H9 (cell line): Measurements from ENCODE around the gene AMIGO3. TPM values are rescaled to one million over a fixed set of nuclear protein-coding genes. Genes with fewer than 3 reads are reported as not detected.

Experiments used
- DNase-seq: peaks from one replicate; pipeline ENCODE4 v3.0.0-alpha.2; 2017
- H2AFZ ChIP-seq: one replicate; pipeline ENCODE4 v1.6.1; 2013; ENCODE audit warnings: mild to moderate bottlenecking, low read length, control low read depth, moderate library complexity
- H2AK5ac ChIP-seq: 2 replicates; pipeline ENCODE4 v1.6.1; 2013; ENCODE audit warnings: low read length, control low read depth, mixed read lengths; ENCODE audit not compliant: insufficient read length
- H2BK120ac ChIP-seq: one replicate; pipeline ENCODE4 v1.6.1; 2013; ENCODE audit warnings: low read depth, mild to moderate bottlenecking, low read length, control low read depth, inconsistent platforms; ENCODE audit not compliant: poor library complexity, severe bottlenecking
- H2BK12ac ChIP-seq: 2 replicates; pipeline ENCODE4 v1.6.1; 2013; ENCODE audit warnings: low read length, control low read depth, mixed read lengths, low read depth; ENCODE audit not compliant: insufficient read length
- H2BK15ac ChIP-seq: 2 replicates; pipeline ENCODE4 v1.6.1; 2013; ENCODE audit warnings: low read depth, low read length, control low read depth
- H2BK20ac ChIP-seq: one replicate; pipeline ENCODE4 v1.6.1; 2013; ENCODE audit warnings: low read depth, mild to moderate bottlenecking, low read length, control low read depth, inconsistent platforms; ENCODE audit not compliant: poor library complexity, severe bottlenecking
- H2BK5ac ChIP-seq: 2 replicates; pipeline ENCODE4 v1.6.1; 2013; ENCODE audit warnings: low read length, control low read depth, mixed read lengths; ENCODE audit not compliant: insufficient read length
- H3K14ac ChIP-seq: 2 replicates; pipeline ENCODE4 v1.6.1; 2013; ENCODE audit warnings: low read length, control low read depth; ENCODE audit not compliant: insufficient read depth
- H3K18ac ChIP-seq: 2 replicates; pipeline ENCODE4 v1.6.1; 2013; ENCODE audit warnings: low read depth, mild to moderate bottlenecking, mixed read lengths, low read length, control low read depth; ENCODE audit not compliant: insufficient read length
- H3K23ac ChIP-seq: 2 replicates; pipeline ENCODE4 v1.6.1; 2013; ENCODE audit warnings: low read length, control low read depth, mixed read lengths, low read depth; ENCODE audit not compliant: insufficient read length
- H3K23me2 ChIP-seq: 2 replicates; pipeline ENCODE4 v1.6.1; 2013; ENCODE audit warnings: low read depth, mild to moderate bottlenecking, mixed read lengths, low read length, control low read depth; ENCODE audit not compliant: insufficient read length, poor library complexity, severe bottlenecking
- H3K27ac ChIP-seq: 2 replicates; pipeline ENCODE4 v1.5.1; 2013; ENCODE audit warnings: low read length, control low read depth, mixed read lengths, low read depth; ENCODE audit not compliant: insufficient read length
- H3K27me3 ChIP-seq: 2 replicates; pipeline ENCODE4 v1.6.1; 2013; ENCODE audit warnings: low read length, control low read depth, inconsistent platforms; ENCODE audit not compliant: insufficient read depth
- H3K4ac ChIP-seq: 2 replicates; pipeline ENCODE4 v1.6.1; 2013; ENCODE audit warnings: low read depth, mild to moderate bottlenecking, control low read depth, inconsistent platforms, low read length, moderate library complexity
- H3K4me1 ChIP-seq: 2 replicates; pipeline ENCODE4 v1.6.1; 2013; ENCODE audit warnings: low read length, control low read depth, inconsistent platforms; ENCODE audit not compliant: insufficient read depth
- H3K4me2 ChIP-seq: 2 replicates; pipeline ENCODE4 v1.6.1; 2013; ENCODE audit warnings: low read length, control low read depth, mixed read lengths; ENCODE audit not compliant: insufficient read length, insufficient read depth
- H3K56ac ChIP-seq: 2 replicates; pipeline ENCODE4 v1.6.1; 2013; ENCODE audit warnings: low read depth, mild to moderate bottlenecking, mixed read lengths, low read length, control low read depth; ENCODE audit not compliant: insufficient read length
- H3K79me1 ChIP-seq: 2 replicates; pipeline ENCODE4 v1.6.1; 2013; ENCODE audit warnings: low read depth, mild to moderate bottlenecking, moderate library complexity, low read length, control low read depth, inconsistent platforms; ENCODE audit not compliant: insufficient read depth, poor library complexity, severe bottlenecking
- H3K79me2 ChIP-seq: 2 replicates; pipeline ENCODE4 v1.6.1; 2013; ENCODE audit warnings: low read length, control low read depth, inconsistent platforms; ENCODE audit not compliant: insufficient read depth
- H3K9ac ChIP-seq: 2 replicates; pipeline ENCODE4 v1.6.1; 2013; ENCODE audit warnings: low read length, control low read depth, mixed read lengths; ENCODE audit not compliant: insufficient read length; ENCODE audit errors: extremely low read depth
- H3K9me3 ChIP-seq: one replicate; pipeline ENCODE4 v1.6.1; 2013; ENCODE audit warnings: low read depth, low read length, inconsistent platforms; ENCODE audit not compliant: control insufficient read depth
- H3T11ph ChIP-seq: one replicate; pipeline ENCODE4 v1.6.1; 2013; ENCODE audit warnings: mild to moderate bottlenecking, low read length, control low read depth, inconsistent platforms
- H4K20me1 ChIP-seq: one replicate; pipeline ENCODE4 v1.6.1; 2013; ENCODE audit not compliant: control insufficient read depth, insufficient read length, insufficient read depth
- H4K5ac ChIP-seq: 2 replicates; pipeline ENCODE4 v1.6.1; 2013; ENCODE audit warnings: low read depth, mild to moderate bottlenecking, mixed read lengths, low read length, control low read depth; ENCODE audit not compliant: insufficient read length
- H4K8ac ChIP-seq: replicated peaks from 2 replicates; pipeline ENCODE4 v1.6.1; 2013; ENCODE audit warnings: low read length, control low read depth, mixed read lengths, low read depth; ENCODE audit not compliant: insufficient read length
- H4K91ac ChIP-seq: 2 replicates; pipeline ENCODE4 v1.6.1; 2013; ENCODE audit warnings: low read depth, mild to moderate bottlenecking, moderate library complexity, mixed read lengths, low read length, control low read depth; ENCODE audit not compliant: insufficient read length
- H3K27ac Mint-ChIP-seq, 3 experiments: 2 replicates in 2 of 3; 3 replicates in 1 of 3; pipeline ENCODE4 v1.8.0; 2020 to 2021; ENCODE audit warnings: mixed read lengths in 3 of 3, mild to moderate bottlenecking in 1 of 3, moderate library complexity in 1 of 3
- H3K27me3 Mint-ChIP-seq: 2 replicates; pipeline ENCODE4 v1.8.0; 2021; ENCODE audit warnings: low read depth, mild to moderate bottlenecking, moderate library complexity, mixed read lengths
- H3K36me3 Mint-ChIP-seq, 3 experiments: 2 replicates in 2 of 3; 3 replicates in 1 of 3; pipeline ENCODE4 v1.8.0; 2020 to 2021; ENCODE audit warnings: low read depth in 3 of 3, mixed read lengths in 3 of 3; ENCODE audit not compliant: insufficient read depth in 1 of 3
- H3K4me1 Mint-ChIP-seq, 2 experiments: 2 replicates each; pipeline ENCODE4 v1.8.0; 2020; ENCODE audit warnings: mixed read lengths in 2 of 2
- H3K4me3 Mint-ChIP-seq, 2 experiments: 2 replicates in 1 of 2; 3 replicates in 1 of 2; pipeline ENCODE4 v1.8.0; 2020 to 2021; ENCODE audit warnings: mild to moderate bottlenecking in 2 of 2, mixed read lengths in 2 of 2, moderate library complexity in 1 of 2
- H3K9me3 Mint-ChIP-seq, 2 experiments: 2 replicates in 1 of 2; 3 replicates in 1 of 2; pipeline ENCODE4 v1.8.0; 2020; ENCODE audit warnings: mild to moderate bottlenecking in 2 of 2, mixed read lengths in 2 of 2, moderate library complexity in 1 of 2
- WGBS: extraction: QIAGEN DNeasy Blood & Tissue Kit; methylation state at CpG from one replicate; pipeline ENCODE4 v1.1.7; 2013; ENCODE audit warnings: missing lambda C conversion rate, low lambda C conversion rate, mixed read lengths; ENCODE audit not compliant: insufficient read length; ENCODE audit errors: extremely low coverage; 5-methylcytosine and 5-hydroxymethylcytosine counted together
- total RNA-seq: library from RNA; stranded (reverse); gene quantifications from 2 replicates; pipeline ENCODE4 v1.2.1, GENCODE V29; 2021
- TF ChIP-seq, protein P1 (sequence below): fragments of 200-600 bp; sonication (generic); conservative IDR thresholded peaks from 3 replicates; pipeline ENCODE4 v1.8.0; 2021; ENCODE audit warnings: antibody characterized with exemption, mild to moderate bottlenecking

The AMIGO3 gene
- total RNA-seq, 1 experiment from 2014 or later = 3.8 TPM

- no peak overlapping the region for H3K56ac ChIP-seq
- no peaks in the 10 kb centered on the region for H3K79me1 ChIP-seq
- H3K36me3 Mint-ChIP-seq = peaks cover 0 to 17% (median 17%) of the 10 kb centered on the region in 3 experiments; a peak in 6 of 7 replicates
- no peak overlapping the region for H2AK5ac ChIP-seq
- H3K27me3 Mint-ChIP-seq = peaks cover 4% of the 10 kb centered on the region
- H3K4me2 ChIP-seq = no peak overlapping the region
- H3K4me1 Mint-ChIP-seq = peaks cover 8 to 10% of the 10 kb centered on the region in 2 experiments
- no peak overlapping the region for H3K23ac ChIP-seq
- H4K91ac ChIP-seq = no peak overlapping the region
- H3K79me2 ChIP-seq = no peaks in the 10 kb centered on the region
- H4K20me1 ChIP-seq = no peaks in the 10 kb centered on the region
- no peak overlapping the region for H3K18ac ChIP-seq
- H2AFZ ChIP-seq = no peak overlapping the region
- no peak overlapping the region for H3K9ac ChIP-seq
- no peak overlapping the region for H3K27ac ChIP-seq
- no peak overlapping the region for H3K14ac ChIP-seq
- H3K9me3 ChIP-seq = no peaks in the 10 kb centered on the region
- TF ChIP-seq, protein P1, sequence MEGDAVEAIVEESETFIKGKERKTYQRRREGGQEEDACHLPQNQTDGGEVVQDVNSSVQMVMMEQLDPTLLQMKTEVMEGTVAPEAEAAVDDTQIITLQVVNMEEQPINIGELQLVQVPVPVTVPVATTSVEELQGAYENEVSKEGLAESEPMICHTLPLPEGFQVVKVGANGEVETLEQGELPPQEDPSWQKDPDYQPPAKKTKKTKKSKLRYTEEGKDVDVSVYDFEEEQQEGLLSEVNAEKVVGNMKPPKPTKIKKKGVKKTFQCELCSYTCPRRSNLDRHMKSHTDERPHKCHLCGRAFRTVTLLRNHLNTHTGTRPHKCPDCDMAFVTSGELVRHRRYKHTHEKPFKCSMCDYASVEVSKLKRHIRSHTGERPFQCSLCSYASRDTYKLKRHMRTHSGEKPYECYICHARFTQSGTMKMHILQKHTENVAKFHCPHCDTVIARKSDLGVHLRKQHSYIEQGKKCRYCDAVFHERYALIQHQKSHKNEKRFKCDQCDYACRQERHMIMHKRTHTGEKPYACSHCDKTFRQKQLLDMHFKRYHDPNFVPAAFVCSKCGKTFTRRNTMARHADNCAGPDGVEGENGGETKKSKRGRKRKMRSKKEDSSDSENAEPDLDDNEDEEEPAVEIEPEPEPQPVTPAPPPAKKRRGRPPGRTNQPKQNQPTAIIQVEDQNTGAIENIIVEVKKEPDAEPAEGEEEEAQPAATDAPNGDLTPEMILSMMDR = no peak
- no peak overlapping the region for H2BK120ac ChIP-seq
- no peaks in the 10 kb centered on the region for H3K4me1 ChIP-seq
- DNase-seq = no peak
- H3K27me3 ChIP-seq = no peaks in the 10 kb centered on the region
- no peak overlapping the region for H2BK15ac ChIP-seq
- no peak overlapping the region; a peak in 1 of 5 replicates for H3K4me3 Mint-ChIP-seq
- H3K4ac ChIP-seq = no peak overlapping the region
- H3K9me3 Mint-ChIP-seq = no peaks in the 10 kb centered on the region
- no CpG with 5 or more reads among the region's 7 CpGs for WGBS
- no peak overlapping the region for H2BK12ac ChIP-seq
- H3K23me2 ChIP-seq = peaks cover 10% of the 10 kb centered on the region
- H3K27ac Mint-ChIP-seq = 0 out of 7 replicates have a peak overlapping the region, but pooled peaks of 1 of the 3 experiments have one; percentile 29
- no peak overlapping the region for H3T11ph ChIP-seq
- no peak overlapping the region for H2BK20ac ChIP-seq
- H2BK5ac ChIP-seq = no peak overlapping the region
- H4K8ac ChIP-seq = no peak overlapping the region
- no peak overlapping the region for H4K5ac ChIP-seq
These were observed 3.3 kb downstream of the AMIGO3 start for GRCh38 chr3:49716169-49716568.
